PC-9 (cell line): ENCODE measurements around the gene DLG2. TPM values are rescaled to one million over a fixed set of nuclear protein-coding genes. Genes with fewer than 3 reads are reported as not detected.

Experiments used
- BruUV-seq: library from RNA; stranded (reverse); fragments of 400-500 nt; replicated peaks from 2 replicates; lab custom pipeline; 2021; lab: Mats Ljungman, UMichigan
- CTCF ChIA-PET: fragments of 300-600 bp; sonication (Branson Sonifier 250); formaldehyde crosslinking; loops from one replicate; lab custom pipeline; 2022; ENCODE audit warnings: antibody characterized with exemption; lab: Charles Lee
- POLR2A ChIA-PET: fragments of 300-600 bp; sonication (Branson Sonifier 250); formaldehyde crosslinking; loops from one replicate; lab custom pipeline; 2022; ENCODE audit warnings: antibody characterized with exemption; ENCODE audit not compliant: unreplicated experiment; lab: Charles Lee
- DNase-seq, 2 experiments: peaks; one replicate each; pipeline versions ENCODE4 v3.0.0 to v3.0.0-alpha.2; 2015 to 2022; ENCODE audit warnings: mixed read lengths in 1 of 2
- H2AFZ ChIP-seq: fragments of 200-600 bp; sonication (generic); 2 replicates; pipeline ENCODE4 v1.8.1; 2017; ENCODE audit warnings: antibody characterized with exemption
- H3F3A ChIP-seq: fragments of 200-600 bp; sonication (generic); 2 replicates; pipeline ENCODE4 v1.8.1; 2017; ENCODE audit warnings: antibody characterized with exemption, mild to moderate bottlenecking, low read depth; ENCODE audit not compliant: insufficient read depth
- H3K27ac ChIP-seq: fragments of 200-600 bp; sonication (generic); 2 replicates; pipeline ENCODE4 v1.6.1; 2016; ENCODE audit warnings: mixed run types
- H3K27me3 ChIP-seq: fragments of 200-600 bp; sonication (generic); 2 replicates; pipeline ENCODE4 v1.6.1; 2016; ENCODE audit warnings: low read depth, mixed run types; ENCODE audit not compliant: insufficient read depth
- H3K36me3 ChIP-seq: fragments of 200-600 bp; sonication (generic); 2 replicates; pipeline ENCODE4 v1.6.1; 2016; ENCODE audit warnings: low read depth, mixed run types
- H3K4me1 ChIP-seq: fragments of 200-600 bp; sonication (generic); replicated peaks from 2 replicates; pipeline ENCODE4 v1.6.1; 2016; ENCODE audit warnings: mixed run types; ENCODE audit not compliant: insufficient read depth
- H3K4me2 ChIP-seq: fragments of 200-600 bp; sonication (generic); 2 replicates; pipeline ENCODE4 v1.6.1; 2017; ENCODE audit warnings: mixed run types
- H3K4me3 ChIP-seq: fragments of 200-600 bp; sonication (generic); 2 replicates; pipeline ENCODE4 v1.6.1; 2016; ENCODE audit warnings: mixed run types
- H3K79me2 ChIP-seq: fragments of 200-600 bp; sonication (generic); 2 replicates; pipeline ENCODE4 v1.6.1; 2017; ENCODE audit warnings: low read depth, mixed run types
- H3K9me2 ChIP-seq: fragments of 200-600 bp; sonication (generic); 2 replicates; pipeline ENCODE4 v1.8.1; 2017; ENCODE audit warnings: mild to moderate bottlenecking; ENCODE audit not compliant: insufficient read depth
- H3K9me3 ChIP-seq: fragments of 200-600 bp; sonication (generic); 2 replicates; pipeline ENCODE4 v1.8.1; 2016; ENCODE audit warnings: low read depth; ENCODE audit not compliant: insufficient read depth
- H4K20me1 ChIP-seq: fragments of 200-600 bp; sonication (generic); 2 replicates; pipeline ENCODE4 v1.8.1; 2017; ENCODE audit not compliant: insufficient read depth
- EZH2 ChIP-seq: fragments of 200-600 bp; sonication (generic); IDR thresholded peaks from 2 replicates; pipeline ENCODE4 v1.8.0; 2017; ENCODE audit warnings: antibody characterized with exemption, low read depth
- intact Hi-C: fragments of 100-400 bp; cut with micrococcal nuclease; formaldehyde crosslinking; loops from one replicate; pipeline ENCODE4 v1.10.0; 2022; ENCODE audit not compliant: unreplicated experiment
- total RNA-seq: library from RNA; stranded (reverse); gene quantifications from 2 replicates; pipeline ENCODE4 v1.2.3, GENCODE V29; 2021
- TF ChIP-seq, protein P1 (sequence below): fragments of 200-600 bp; sonication (generic); conservative IDR thresholded peaks from 2 replicates; pipeline ENCODE4 v1.6.1; 2017; ENCODE audit warnings: mixed run types, antibody characterized with exemption, mild to moderate bottlenecking, moderate library complexity

DLG2 gene
- total RNA-seq, 1 experiment from 2014 or later = 6.4 TPM

DNA sequence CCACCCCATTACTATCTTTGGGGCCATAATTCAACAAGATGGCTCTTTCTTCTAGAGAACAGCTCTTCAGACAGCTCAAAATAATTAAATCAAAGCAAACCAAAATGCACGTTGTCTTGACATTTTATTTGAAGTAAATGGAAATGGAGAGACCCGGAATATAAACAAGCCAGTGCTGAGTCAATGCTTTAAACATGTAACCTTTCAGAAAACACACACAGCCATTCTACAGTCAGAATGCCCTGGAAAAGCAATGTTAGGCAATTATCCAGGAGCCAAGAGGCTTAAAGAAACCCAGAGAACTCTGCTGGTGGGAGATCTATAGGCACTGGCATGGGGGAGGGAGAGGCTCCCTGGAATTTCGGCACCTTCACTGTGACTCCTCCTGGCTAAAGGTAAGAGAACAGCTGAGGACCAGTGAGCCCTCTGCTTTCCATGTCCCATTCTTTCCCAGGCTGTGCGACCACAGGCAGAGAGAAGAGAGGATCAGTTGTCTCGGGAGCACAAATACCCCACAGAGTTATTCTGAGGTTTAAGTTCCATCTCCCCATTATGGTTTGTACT lies 2086.9 kb downstream of the DLG2 start:
- ChIA-PET CTCF (interaction anchor here (0.6 kb wide), 1 partner anchor 297 kb away, joined by 4 read pairs; no protein-coding TSS in a partner anchor), POLR2A (no interaction called here)
- H3K4me2 ChIP-seq = no peak overlapping the region
- H3K79me2 ChIP-seq = no peaks in the 10 kb centered on the region
- H3K9me2 ChIP-seq = no peaks in the 10 kb centered on the region
- no peaks in the 10 kb centered on the region for H3K4me1 ChIP-seq
- no peak overlapping the region for H3K4me3 ChIP-seq
- no peak for DNase-seq
- no peak for TF ChIP-seq EZH2
- TF ChIP-seq, protein P1, sequence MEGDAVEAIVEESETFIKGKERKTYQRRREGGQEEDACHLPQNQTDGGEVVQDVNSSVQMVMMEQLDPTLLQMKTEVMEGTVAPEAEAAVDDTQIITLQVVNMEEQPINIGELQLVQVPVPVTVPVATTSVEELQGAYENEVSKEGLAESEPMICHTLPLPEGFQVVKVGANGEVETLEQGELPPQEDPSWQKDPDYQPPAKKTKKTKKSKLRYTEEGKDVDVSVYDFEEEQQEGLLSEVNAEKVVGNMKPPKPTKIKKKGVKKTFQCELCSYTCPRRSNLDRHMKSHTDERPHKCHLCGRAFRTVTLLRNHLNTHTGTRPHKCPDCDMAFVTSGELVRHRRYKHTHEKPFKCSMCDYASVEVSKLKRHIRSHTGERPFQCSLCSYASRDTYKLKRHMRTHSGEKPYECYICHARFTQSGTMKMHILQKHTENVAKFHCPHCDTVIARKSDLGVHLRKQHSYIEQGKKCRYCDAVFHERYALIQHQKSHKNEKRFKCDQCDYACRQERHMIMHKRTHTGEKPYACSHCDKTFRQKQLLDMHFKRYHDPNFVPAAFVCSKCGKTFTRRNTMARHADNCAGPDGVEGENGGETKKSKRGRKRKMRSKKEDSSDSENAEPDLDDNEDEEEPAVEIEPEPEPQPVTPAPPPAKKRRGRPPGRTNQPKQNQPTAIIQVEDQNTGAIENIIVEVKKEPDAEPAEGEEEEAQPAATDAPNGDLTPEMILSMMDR = no peak
- H3K36me3 ChIP-seq = no peaks in the 10 kb centered on the region
- H3K9me3 ChIP-seq = no peaks in the 10 kb centered on the region
- H3K27ac ChIP-seq = no peak overlapping the region
- no peaks in the 10 kb centered on the region for H4K20me1 ChIP-seq
- H2AFZ ChIP-seq = no peak overlapping the region
- no TSS peak for BruUV-seq
- intact Hi-C loops = no loop called here
- H3F3A ChIP-seq = no peaks in the 10 kb centered on the region
- peaks cover 7% of the 10 kb centered on the region; the same call in 1 of the 2 replicates for H3K27me3 ChIP-seq

GRCh38 chr11:83538286-83538685 lies 2088.9 kb downstream of the DLG2 start:
- no peak for DNase-seq
- Histone ChIP-seq H3K27me3 (peaks cover 7% of the 10 kb centered on the region; the same call in 1 of the 2 replicates), H3K27ac (no peak overlapping the region), H3K36me3 (no peaks in the 10 kb centered on the region), H3K4me3 (no peak overlapping the region), H3K4me1 (no peaks in the 10 kb centered on the region), H3K9me3 (no peaks in the 10 kb centered on the region), H3K9me2 (no peaks in the 10 kb centered on the region), H3K4me2 (no peak overlapping the region), H3F3A (no peaks in the 10 kb centered on the region), H2AFZ (no peak overlapping the region), H4K20me1 (no peaks in the 10 kb centered on the region), H3K79me2 (no peaks in the 10 kb centered on the region)
- no peak for TF ChIP-seq EZH2
- TF ChIP-seq, protein P1 = no peak
- POLR2A ChIA-PET = no interaction called here
- BruUV-seq = no TSS peak
- CTCF ChIA-PET = no interaction called here
- intact Hi-C loops = no loop called here

GRCh38 chr11:83537131-83537610 lies 2090.0 kb downstream of the DLG2 start:
- H3K27me3 ChIP-seq = peaks cover 7% of the 10 kb centered on the region; the same call in 1 of the 2 replicates
- TF ChIP-seq, protein P1 = no peak
- no peak for TF ChIP-seq EZH2
- BruUV-seq = no TSS peak
- no peak overlapping the region for H2AFZ ChIP-seq
- H3K4me1 ChIP-seq = no peaks in the 10 kb centered on the region
- no peak overlapping the region for H3K27ac ChIP-seq
- no peaks in the 10 kb centered on the region for H3K9me3 ChIP-seq
- no peak for DNase-seq
- no peaks in the 10 kb centered on the region for H3K79me2 ChIP-seq
- no peaks in the 10 kb centered on the region for H3K9me2 ChIP-seq
- no peak overlapping the region for H3K4me2 ChIP-seq
- no peaks in the 10 kb centered on the region for H3K36me3 ChIP-seq
- intact Hi-C loops = no loop called here
- no peaks in the 10 kb centered on the region for H4K20me1 ChIP-seq
- ChIA-PET CTCF (no interaction called here), POLR2A (no interaction called here)
- no peaks in the 10 kb centered on the region for H3F3A ChIP-seq
- no peak overlapping the region for H3K4me3 ChIP-seq
